ENCODE measurements around the gene SMIM27. TPM values are rescaled to one million over a fixed set of nuclear protein-coding genes. Genes with fewer than 3 reads are reported as not detected.

Gene SMIM27
- total RNA-seq, 1 donor from 2014 or later = 6.2 TPM

DNA sequence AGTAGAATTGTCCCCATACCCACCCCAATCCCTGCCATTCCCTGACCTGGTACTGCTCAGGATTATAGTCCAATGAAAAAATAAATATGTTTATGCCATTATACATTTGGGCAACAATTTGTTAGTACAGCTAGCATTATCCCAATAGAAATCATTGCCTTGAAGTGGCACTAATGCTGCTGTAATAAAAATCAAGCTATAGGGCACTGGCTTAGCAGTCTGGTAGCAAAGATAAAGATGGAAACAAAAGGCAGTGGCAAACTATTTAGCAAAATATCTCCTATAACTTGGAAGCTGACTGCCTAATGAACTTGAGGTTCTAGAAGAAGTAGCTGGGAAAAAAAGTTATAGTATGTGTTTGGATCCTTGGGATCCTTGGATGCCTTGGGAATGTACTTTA, 2.5 kb downstream of the SMIM27 start:
- DNase-seq (ENCODE audit: low read depth) = no peak

DNA sequence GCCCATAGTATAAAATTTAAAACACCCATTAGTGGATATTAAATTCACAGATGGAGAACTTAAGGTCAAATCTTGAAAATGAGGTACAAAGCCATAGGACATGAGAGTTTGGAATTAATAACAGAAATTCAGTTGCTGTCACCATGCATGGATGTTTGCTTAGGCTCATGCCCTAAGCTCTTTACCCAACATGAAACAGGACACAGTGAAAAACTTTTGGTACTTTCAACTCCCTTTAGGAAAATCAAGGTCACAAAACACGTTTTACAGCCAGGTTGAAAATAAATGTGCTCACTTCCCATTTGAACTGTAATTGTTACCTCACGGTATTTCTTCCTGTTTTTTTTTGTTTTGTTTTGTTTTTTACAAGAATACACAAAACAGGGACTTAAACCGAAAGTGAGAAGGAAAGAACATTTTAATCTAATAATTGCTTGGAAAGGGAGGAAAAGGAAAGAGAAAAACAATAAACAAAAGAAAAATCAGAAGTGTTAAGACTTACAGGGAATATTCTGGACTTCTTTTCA, 6.3 kb downstream of the SMIM27 start:
- no peak for DNase-seq (ENCODE audit: low read depth)

DNA sequence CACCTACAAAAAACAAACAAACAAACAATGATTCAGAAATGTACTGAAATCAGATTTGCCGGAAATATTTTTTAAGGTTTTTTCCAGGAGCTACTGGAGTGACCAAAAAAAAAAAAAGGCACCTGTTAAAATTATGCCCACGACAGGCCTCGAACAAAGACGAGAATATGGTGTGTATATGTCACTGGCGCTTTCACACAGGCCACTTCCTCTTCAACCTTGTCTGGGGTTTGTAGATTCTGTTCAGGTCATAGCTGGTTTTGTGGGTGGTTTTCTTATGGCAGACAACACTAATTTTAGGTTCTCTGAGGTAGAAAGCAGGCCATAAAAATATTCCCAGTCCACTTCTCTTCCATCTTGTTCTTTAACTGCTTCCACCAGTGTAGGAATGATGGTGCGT, 13.8 kb downstream of the SMIM27 start:
- no peak for DNase-seq (ENCODE audit: low read depth)

DNA sequence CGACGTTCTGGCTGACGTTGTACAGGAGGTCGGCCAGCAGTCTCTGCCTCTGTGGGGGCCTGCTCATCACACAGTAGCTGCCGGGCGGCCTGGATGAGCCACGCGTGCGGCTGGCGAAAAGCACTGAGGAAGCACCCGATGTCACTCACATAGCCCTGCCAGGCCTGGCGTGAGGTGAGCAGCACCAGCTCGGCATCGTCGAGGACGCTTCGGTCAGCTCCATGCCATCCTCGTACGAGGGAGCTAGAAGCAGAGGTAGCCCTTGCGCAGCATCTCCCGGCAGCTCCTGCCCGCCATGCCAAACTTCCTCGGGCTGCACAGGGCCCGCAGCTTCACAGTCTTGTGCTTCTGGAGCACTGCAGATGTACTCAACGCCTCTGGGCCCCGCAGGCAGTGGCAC, 14.6 kb downstream of the SMIM27 start:
- DNase-seq (ENCODE audit: low read depth) = no peak

DNA sequence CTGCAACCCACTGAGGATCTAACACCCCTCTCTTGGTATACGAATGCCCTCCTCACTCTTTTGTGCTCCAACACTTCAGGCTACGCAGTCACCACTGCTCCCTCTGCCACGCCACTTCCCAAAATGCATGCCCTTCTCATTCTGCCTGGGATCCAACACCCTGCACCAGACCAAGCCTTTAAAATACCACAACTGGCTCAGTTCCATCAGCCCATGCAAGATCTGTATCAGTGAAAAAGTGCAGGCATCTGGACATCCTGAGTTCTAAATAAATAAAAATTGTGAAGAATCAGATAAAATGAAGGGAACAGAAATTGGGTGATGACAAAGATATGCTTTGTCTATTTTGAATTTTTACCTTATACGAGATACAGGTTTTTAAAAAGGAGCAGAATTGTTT, 18.1 kb downstream of the SMIM27 start:
- DNase-seq (ENCODE audit: low read depth) = no peak

DNA sequence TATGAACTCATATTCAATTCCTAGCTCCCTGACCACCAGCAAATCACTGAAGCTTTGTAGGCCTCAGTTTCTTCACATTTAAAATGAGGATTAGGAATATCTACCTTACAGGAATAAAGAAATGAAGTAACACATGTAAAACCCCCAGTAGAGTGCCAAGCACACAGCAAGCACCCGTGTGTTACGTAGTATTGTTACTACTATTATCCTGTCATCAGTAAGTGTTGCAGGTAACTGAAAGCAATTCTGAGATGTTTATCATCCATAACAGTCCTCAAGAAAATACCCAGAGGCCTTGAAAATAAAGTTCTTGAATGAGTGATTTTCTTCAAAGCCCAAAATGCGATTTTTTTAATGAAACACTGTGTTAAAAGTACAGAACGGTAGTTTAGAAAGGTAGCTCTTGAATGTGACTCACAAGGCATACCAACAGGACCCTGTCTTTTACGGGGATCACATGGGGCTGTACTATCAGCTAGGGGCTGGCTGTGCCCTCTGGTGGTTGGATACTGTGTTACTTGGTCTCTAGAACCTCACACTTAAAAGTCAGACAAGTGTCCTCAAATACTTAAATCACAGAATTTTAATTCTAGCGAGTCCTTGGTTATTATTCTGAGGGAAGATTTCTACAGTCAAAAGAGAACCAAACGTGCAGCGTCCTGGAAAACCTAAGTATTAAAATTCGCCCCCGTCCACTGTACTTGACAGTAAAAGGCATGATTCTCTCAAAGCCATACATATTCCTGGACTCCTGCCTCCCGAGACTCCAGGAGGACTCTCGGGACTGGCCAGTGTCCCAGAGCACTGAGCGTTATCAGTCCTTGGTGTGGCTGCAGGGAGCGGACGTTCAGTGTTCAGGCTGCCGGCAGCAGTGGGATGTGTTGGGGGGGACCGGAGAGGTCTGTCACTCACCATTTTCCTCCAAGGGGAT, 20.1 kb downstream of the SMIM27 start:
- DNase-seq (ENCODE audit: low read depth) = peak; percentile 77

DNA sequence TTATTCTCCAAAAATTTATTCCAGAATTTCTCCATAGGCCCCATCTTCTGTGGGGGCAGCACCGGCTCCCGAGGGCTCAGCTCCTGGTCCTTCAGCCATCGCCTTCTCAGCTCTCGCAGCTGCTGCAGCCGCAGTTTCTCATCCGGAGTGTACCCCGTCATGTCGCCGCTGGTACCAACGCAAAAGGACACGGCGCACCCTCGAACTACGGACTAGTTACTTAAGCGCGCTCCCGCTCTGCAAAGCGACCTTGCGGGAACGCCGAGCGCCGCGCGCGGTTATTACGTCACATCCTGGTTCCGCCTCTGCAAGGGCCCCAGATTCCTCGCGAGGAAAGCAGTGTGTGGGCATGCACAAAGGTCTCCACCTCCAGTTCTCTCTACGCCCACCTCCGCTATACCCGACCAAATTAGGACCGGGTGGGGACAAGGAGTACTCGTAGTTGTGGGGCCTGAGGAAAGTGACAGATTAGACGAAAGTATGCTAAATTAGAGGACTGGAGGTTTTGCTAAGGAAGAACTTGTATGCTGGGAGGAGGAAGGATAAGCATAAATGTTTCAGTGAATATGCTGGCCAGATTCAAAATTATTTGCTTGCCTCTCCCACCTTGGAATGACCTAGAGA, 20.9 kb downstream of the SMIM27 start, which contains the start of gene NDUFB6:
TSS of gene NDUFB6 (minus strand) at position 260 of the 624 bp plus-strand sequence. CDS start at position 161, 99 bp downstream.
- DNase-seq (ENCODE audit: low read depth) = peak; percentile 96

DNA sequence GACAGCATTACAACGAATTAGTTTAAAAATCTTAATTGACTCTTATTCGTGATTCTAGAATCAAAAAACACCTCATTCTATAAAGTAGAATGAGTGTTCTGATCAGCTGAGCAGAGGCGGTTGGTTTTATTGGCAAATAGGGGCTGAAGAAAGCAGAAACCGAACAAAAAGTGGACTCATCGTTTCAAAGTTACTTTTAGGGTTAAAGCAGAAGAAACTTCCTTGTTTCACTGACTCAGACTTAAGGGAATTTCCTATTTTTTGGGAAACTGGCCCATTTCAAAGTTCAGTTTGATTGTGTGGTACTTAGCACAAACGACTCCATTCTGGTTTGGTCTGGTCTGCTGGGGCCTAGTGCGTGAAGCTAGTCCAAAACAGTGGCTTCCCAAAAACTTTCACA, 21.7 kb downstream of the SMIM27 start:
- no peak for DNase-seq (ENCODE audit: low read depth)

DNA sequence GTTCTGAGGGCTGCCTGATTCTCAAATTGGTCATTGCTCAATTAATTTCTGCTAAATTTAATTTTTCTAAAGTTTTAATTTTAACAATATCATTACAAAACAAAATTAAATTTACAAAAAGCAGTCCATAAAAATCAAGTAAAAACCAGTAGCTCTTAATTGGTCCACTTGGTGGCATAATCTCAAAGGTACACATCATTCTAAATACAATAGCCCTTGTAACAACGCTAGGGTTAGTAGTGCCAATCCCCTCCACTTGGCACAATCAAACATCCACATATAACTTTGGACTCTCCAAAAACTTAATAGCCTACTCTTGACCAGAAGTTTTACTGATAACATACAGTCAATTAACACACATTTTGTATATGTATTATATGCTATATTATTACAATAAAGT, 22.7 kb downstream of the SMIM27 start:
- DNase-seq (ENCODE audit: low read depth) = no peak

DNA sequence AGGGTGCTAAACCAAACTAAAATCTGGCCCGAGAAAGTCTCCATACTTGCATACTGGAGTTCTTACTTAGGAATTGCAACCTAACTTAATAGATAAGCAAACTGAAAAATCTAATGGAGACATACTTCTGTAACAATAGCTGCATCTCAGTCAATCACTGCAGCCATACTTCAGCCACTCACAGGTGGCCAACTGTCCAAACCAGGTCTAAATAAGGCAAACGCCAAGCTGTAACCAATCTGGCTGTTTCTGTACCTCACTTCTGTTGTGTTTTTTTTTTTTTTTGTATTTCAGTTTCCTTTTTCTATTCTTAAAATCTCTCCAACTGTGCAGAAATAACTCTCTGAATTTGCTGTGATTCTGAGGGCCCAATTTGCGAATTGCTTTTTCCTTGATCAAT, 25.2 kb downstream of the SMIM27 start:
- DNase-seq (ENCODE audit: low read depth) = no peak

DNA sequence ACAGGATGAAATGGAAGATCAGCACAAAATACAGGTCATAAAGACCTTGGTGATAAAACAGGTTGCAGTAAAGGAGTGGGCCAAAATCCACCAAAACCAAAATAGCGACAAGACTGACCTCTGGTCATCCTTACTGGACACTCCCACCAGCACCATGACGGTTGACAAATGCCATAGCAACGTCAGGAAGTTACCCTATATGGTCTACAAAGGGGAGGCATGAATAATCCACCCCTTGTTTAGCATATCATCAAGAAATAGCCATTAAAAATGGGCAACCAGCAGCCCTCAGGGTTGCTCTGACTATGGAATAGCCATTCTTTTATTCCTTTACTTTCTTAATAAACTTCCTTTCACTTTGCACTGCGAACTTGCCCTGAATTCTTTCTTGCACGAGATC, 26.8 kb downstream of the SMIM27 start:
- DNase-seq (ENCODE audit: low read depth) = no peak

DNA sequence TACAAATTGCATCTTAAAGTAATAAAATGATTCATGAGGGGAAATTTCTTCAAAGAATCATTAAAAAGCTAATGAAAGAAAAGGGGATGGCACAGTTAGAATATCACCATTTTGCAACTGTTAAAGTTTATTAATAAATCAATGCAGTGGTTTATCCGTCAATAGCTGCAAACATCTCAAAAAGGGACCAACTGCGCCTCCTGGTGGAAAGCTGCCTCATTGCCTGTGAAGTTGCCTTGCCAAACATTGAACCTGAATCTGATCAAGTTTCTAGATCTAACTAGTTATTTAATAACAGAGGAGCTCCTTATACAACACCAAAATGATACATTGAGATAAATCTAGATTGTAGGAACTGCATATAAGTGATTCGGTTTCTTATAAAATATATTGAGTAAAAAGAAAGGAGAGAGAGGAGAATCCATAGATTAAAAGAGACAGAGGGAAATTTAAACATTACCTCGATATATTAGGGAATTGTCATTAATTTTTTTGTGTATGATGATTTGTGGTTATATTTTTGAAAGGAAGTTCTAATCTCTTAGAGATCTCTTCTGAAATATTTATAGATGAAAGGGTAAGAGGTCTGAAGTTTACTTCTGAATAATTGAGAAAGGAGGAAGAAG, 27.7 kb downstream of the SMIM27 start:
- DNase-seq (ENCODE audit: low read depth) = peak; percentile 71

DNA sequence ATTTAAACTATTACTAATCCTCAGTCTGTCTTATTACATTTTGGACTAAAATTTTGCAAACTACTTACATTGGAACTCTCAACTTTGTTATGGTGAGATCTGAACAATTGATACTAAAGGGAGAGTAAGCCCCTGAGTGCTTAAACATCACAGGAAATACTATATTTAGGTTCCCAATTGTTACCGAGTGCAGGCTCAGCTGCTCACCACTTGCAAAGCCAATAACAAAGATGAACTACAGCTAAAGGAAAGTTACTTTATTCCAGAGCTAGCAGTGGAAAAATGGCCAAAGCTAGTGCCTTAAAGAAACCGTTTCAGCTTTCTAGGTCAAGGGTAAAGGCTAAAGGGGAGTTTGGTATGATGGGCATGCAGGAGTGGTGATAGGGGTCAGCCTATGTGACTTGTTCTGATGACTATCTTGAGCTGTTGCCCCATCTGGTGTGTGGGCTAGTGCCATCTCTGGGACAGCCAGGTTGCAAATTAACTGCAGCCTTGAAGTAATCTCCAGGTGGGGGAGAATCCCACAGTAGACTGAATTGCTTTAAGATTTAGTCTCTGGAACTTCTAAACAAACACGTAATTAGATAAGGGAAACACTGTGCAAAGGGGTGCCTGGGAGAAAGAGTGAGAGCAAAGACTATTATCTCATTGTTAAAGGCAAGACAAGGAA, 28.6 kb downstream of the SMIM27 start:
- DNase-seq (ENCODE audit: low read depth) = no peak

DNA sequence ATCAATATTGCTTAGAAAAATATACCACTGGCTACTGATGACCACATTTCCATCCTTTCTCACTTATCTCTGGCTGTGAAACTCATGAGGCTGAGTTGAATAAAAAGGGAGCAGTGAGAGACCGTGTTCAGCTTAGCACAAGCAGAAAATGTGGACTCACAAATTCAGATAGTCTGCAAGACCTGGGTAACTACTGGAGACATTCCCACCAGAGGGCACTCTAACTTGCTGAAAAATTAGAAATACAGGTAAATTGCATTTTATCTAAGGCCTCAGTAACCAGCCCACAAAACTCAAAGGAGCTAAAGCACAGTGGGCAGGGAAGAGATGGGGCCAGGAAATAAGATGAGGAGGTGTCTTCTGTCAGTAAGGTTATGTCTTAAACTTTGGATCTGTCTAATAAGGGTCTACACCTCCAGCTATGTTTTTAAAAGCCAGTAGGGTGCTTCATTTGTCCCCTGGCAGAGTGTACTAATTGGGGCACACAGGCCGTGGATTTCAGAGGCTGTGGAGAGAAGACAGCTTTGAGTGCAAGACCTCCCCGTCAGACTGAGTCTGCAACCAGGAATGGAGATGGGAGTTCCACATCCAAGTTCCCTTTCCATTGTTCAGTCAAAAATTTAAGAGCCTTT, 29.5 kb downstream of the SMIM27 start:
- DNase-seq (ENCODE audit: low read depth) = peak; percentile 59

DNA sequence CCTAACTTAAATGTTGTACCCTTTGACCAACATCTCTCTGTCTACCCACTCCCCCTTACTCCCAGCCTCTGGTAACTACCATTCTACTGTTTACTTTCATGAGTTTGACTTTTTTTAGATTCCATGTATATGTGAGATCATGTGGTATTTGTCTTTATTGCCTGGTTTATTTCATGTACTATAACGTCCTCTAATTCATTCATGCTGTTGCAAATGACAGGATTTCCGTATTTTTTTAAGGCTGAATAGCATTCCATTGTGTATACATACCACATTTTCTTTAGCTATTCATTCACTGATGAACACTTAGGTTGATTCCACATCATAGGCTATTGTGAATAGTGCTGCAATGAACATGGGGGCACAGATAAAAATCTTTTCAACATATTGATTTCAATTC, 32.7 kb downstream of the SMIM27 start:
- DNase-seq (ENCODE audit: low read depth) = no peak

DNA sequence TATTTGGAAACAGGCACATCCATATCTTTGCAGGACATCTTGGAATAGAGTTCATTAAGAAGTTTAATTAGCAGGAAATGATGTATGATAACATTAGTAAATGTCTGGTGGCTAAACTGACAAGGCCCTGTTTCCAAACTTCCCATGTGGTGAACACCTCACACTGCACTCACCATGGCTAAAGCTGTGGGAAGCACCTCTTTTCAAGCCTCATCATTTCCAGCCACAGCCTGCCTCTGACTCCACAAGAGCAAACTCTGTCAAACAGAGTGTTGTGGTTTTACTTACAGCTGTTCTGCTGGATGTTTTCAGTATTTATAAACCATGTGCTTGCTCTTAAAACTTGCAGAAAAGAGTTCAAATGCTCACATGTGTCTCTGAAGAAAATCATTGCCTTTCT, 35.8 kb downstream of the SMIM27 start:
- DNase-seq (ENCODE audit: low read depth) = peak; percentile 80

DNA sequence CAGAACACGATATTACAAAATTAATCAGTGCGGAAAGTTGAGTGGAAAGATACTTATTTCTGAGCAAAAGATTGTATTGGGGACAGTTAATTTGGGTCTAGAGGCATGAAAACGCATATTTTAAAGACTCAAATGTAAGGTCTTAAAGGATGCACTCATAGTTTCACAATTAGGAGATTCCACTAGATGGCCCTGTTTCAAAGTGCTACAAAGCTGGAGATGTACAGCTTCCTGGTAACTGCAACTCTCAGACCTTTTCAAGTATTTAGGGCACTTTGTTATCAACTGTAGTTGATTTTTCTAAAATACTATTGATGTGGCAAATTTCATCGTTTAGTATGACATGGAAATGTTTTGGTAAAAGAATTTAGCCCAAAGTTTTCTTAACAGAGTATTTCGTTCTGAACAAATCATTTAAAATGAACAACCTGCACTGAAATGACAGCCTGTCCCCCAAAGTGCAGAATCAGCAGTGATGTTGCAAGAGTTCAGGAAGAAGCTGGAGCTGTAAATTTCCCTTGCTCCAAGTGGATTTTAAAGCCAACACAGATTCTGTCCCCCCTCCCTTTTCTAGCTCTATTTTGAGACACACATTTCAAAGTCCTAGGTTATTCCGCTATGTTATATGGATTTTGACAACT, 37.1 kb downstream of the SMIM27 start:
- peak; percentile 56 for DNase-seq (ENCODE audit: low read depth)

DNA sequence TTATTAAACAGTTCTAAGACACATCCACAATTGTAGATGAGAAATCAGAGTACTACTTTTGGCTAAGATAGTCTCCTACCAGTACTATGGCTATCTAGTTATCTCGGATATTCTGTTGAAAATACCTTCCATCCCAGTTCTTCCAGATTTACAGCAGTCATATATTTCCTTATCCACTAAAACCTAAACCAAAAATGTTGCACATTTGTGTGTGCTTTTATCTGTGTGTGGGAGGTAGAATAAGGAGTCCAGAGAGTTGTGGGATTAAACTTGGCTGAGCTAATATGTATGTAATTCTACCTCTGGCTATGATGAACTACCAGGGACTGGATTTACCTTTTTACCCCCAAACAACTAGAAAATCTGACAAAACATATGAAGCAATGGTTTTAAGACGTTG, 38.3 kb downstream of the SMIM27 start:
- DNase-seq (ENCODE audit: low read depth) = no peak

DNA sequence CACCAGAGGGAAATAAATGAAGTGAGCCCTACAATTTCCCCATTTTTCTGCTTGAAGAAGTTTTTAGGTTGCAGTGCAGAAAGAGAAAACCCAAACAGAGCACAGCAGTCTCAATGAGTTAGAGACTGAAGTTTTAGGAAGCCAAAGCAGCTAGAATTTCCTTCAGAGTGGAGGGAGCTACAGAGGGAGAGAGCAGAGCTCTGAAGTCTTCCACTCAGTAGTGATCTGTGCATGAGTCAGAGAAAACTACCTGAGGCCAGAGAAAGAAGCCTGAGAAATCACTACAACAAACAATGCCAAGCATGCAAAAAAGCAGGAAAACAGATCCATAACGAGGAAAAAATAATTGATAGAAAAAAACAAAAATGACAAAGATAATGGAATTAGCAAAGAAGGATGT, 38.8 kb downstream of the SMIM27 start:
- no peak for DNase-seq (ENCODE audit: low read depth)

DNA sequence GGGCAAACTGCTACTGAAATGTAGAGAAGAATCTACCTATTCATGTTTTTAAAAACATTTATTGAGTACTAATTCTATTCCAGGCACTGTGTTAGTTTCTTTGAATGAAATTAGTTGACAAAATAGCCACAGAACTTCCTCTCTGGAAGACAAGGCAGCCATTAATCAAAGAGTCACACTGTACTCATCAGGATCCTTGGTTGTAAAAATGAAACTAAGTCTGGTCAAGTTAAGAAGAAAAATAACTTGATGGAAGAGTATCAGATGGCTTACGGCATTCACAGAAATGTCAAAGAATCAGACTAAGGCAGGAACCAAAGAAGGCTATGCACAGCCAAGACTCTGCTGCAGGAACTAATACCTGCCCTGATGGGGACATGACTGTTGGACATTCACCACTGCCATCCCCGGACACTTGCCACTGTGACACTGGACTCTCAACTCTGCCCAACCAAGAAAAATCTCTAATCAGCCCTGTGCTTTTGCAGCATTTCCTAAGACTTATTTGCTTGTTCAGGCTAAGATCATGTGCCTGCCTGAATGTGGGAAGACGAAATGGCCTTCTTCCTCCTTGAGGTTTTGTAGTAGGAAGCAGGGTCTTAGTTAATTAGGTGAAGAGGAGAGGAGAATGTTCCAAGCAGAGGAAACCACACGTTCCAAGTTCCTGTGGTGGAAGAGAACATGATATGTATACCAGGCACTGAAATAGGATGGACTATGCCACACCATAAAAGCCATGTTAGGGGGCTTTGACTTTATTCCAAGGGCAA, 44.2 kb downstream of the SMIM27 start:
- DNase-seq (ENCODE audit: low read depth) = no peak
